PFSK-1 (cell line): ENCODE data around the gene CLTCL1.

Source experiments
- POLR2AphosphoS5 ChIP-seq: IDR thresholded peaks from 2 replicates; pipeline ENCODE4 v1.6.1; 2012; ENCODE audit warnings: low read depth, mild to moderate bottlenecking, control low read depth, low read length, moderate library complexity
- TAF1 ChIP-seq: IDR thresholded peaks from 2 replicates; pipeline ENCODE4 v1.6.1; 2012; ENCODE audit warnings: low read length, control low read depth, borderline replicate concordance; ENCODE audit not compliant: insufficient read depth

GRCh38 chr22:19143967-19144400 lies 147.5 kb downstream of the CLTCL1 start:
- no peak for TF ChIP-seq POLR2AphosphoS5
- no peak for TF ChIP-seq TAF1
